ENCODE data around the gene MYL6.

The MYL6 gene

DNA sequence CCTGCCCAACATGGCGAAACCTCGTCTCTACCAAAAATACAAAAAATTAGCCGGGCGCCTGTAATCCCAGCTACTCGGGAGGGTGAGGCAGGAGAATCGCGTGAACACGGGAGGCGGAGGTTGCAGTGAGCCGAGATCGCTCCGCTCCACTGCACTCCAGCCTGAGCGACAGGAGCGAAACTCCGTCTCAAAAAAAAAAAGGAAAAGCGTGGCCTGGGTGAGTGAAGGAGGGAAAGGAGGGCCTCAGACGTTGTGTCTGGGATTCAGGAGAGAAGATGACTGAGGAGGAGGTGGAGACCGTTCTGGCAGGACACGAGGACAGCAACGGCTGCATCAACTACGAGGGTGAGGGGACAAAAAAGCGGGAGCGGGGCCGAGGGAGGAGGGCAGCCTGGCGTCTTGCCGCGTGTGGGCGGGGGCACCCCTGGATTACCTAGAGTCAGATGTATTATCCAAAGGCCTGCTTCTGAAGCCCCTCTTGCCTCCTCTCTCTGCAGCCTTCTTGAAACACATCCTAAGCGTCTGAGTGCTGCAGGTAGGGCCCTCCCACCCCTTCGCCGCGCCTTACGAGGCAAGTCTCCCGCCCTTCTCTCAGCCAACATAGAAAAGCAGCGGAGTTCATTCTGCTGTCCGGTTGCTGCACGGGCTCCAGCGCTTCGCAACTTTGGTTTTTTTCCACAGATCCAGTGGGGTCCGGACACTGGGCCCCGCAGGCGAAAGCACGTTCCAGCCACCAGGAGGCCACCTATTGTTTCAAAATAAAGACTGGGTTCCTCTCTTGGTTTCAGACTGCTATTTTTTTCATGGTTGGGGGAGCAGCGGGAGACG is 744 bp upstream of the MYL6 start:
- peak overlapping the region; percentile 77 to 93 for H3K4me3 ChIP-seq
- intact Hi-C loops (cut with DNase I; ENCODE audit: low total_unique reads): no loop called here

GRCh38 chr12:56158926-56159461 is 835 bp downstream of the MYL6 start:
- Histone ChIP-seq H3K9me3 (no peaks in the 10 kb centered on the region), H3K27ac (peak overlapping the region; percentile 95 to 99), H3K36me3 (peaks cover 45 to 57% (median 47%) of the 10 kb centered on the region in 3 donors), H3K4me3 (peak overlapping the region; percentile 77 to 93), H3K4me1 (peaks cover 0 to 40% (median 29%) of the 10 kb centered on the region in 4 donors), H3K27me3 (no peaks in the 10 kb centered on the region)
- TF ChIP-seq, protein P1, sequence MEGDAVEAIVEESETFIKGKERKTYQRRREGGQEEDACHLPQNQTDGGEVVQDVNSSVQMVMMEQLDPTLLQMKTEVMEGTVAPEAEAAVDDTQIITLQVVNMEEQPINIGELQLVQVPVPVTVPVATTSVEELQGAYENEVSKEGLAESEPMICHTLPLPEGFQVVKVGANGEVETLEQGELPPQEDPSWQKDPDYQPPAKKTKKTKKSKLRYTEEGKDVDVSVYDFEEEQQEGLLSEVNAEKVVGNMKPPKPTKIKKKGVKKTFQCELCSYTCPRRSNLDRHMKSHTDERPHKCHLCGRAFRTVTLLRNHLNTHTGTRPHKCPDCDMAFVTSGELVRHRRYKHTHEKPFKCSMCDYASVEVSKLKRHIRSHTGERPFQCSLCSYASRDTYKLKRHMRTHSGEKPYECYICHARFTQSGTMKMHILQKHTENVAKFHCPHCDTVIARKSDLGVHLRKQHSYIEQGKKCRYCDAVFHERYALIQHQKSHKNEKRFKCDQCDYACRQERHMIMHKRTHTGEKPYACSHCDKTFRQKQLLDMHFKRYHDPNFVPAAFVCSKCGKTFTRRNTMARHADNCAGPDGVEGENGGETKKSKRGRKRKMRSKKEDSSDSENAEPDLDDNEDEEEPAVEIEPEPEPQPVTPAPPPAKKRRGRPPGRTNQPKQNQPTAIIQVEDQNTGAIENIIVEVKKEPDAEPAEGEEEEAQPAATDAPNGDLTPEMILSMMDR (IDR thresholded peaks at IDR 0.05): no peak
- peak; percentile 94 to 95 for DNase-seq
- intact Hi-C loops (cut with DNase I; ENCODE audit: low total_unique reads): no loop called here

More for the DNA sequence above, 744 bp upstream of the MYL6 start:
- Histone ChIP-seq H3K27me3 (no peaks in the 10 kb centered on the region), H3K36me3 (peaks cover 32 to 41% (median 32%) of the 10 kb centered on the region in 3 donors), H3K4me1 (peaks cover 0 to 43% (median 33%) of the 10 kb centered on the region in 4 donors), H3K27ac (peak overlapping the region; percentile 95 to 99), H3K9me3 (no peaks in the 10 kb centered on the region)
- DNase-seq: peak; percentile 78 to 90
- TF ChIP-seq, protein P1 (IDR thresholded peaks at IDR 0.05): peak; percentile 60 to 83

- Histone ChIP-seq H3K4me1 (peaks cover 0 to 40% (median 29%) of the 10 kb centered on the region in 4 donors), H3K4me3 (peak overlapping the region; percentile 77 to 93), H3K9me3 (no peaks in the 10 kb centered on the region), H3K36me3 (peaks cover 51 to 64% (median 53%) of the 10 kb centered on the region in 3 donors), H3K27me3 (no peaks in the 10 kb centered on the region), H3K27ac (peak overlapping the region; percentile 95 to 99)
- intact Hi-C loops (cut with DNase I; ENCODE audit: low total_unique reads): loop anchor here (5.0 kb wide), 1 partner anchor 32 kb away; the partner anchor contains the start of gene ESYT1
- TF ChIP-seq, protein P1 (IDR thresholded peaks at IDR 0.05): no peak
- no peak for DNase-seq
Measured at GRCh38 chr12:56159482-56160192, 1.5 kb downstream of the MYL6 start.

DNA sequence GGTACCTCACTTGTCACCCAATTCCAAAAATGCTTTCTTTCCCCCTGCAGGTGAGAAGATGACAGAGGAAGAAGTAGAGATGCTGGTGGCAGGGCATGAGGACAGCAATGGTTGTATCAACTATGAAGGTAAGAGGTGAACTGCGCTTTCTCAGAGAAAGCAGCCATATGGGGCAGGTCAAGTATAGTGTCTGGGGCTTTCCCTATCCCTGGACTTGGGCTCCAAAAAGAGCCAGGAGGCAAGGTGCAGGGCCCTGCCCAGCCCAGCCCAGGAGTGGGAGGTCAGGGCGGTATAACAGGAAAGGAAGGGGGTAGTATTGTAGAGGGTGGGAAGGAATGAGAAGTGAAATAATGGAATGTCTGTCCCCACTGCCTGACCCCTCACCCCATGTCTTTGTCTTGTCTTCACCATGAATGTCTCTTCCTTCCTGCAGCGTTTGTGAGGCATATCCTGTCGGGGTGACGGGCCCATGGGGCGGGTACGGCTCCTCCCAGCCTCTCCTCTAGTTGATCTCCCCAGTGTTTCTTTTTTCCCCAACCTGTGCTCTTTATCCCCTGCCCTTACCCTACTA is 2.1 kb downstream of the MYL6 start:
- Histone ChIP-seq H3K9me3 (no peaks in the 10 kb centered on the region), H3K27ac (peak overlapping the region; percentile 95 to 99), H3K4me1 (peaks cover 0 to 40% (median 29%) of the 10 kb centered on the region in 4 donors), H3K4me3 (peak overlapping the region; percentile 77 to 93), H3K27me3 (no peaks in the 10 kb centered on the region), H3K36me3 (peaks cover 55 to 66% (median 60%) of the 10 kb centered on the region in 3 donors)
- no peak for DNase-seq
- TF ChIP-seq, protein P1 (IDR thresholded peaks at IDR 0.05): no peak
- intact Hi-C loops (cut with DNase I; ENCODE audit: low total_unique reads): loop anchor here (5.0 kb wide), 1 partner anchor 33 kb away; the partner anchor contains the start of gene ESYT1

Measured in tibial artery (tissue), 4 donors.